ENCODE data around the gene TRABD.

Gene TRABD

GRCh38 chr22:50220603-50221409 lies 35.1 kb downstream of the TRABD start:
- DNase-seq, result no peak

- no peak for DNase-seq
Observed at GRCh38 chr22:50221410-50222300, 35.9 kb downstream of the TRABD start.

- DNase-seq, result no peak
Observed at GRCh38 chr22:50222508-50222907, 36.8 kb downstream of the TRABD start.

GRCh38 chr22:50224071-50224470 lies 38.4 kb downstream of the TRABD start:
- DNase-seq, result no peak

- no peak for DNase-seq
Observed at GRCh38 chr22:50225200-50225969, 39.7 kb downstream of the TRABD start.

GRCh38 chr22:50226063-50226874 lies 40.6 kb downstream of the TRABD start:
- DNase-seq, result no peak

GRCh38 chr22:50226875-50227165 lies 41.1 kb downstream of the TRABD start:
- no peak for DNase-seq

GRCh38 chr22:50227579-50228215 lies 42.0 kb downstream of the TRABD start:
- no peak for DNase-seq

- DNase-seq, result no peak
Observed at GRCh38 chr22:50228366-50228765, 42.7 kb downstream of the TRABD start.

- no peak for DNase-seq
Observed at GRCh38 chr22:50229370-50229769, 43.7 kb downstream of the TRABD start.

- DNase-seq, result no peak
Observed at GRCh38 chr22:50232481-50233151, 46.9 kb downstream of the TRABD start.

GRCh38 chr22:50233223-50233622 lies 47.5 kb downstream of the TRABD start:
- no peak for DNase-seq

GRCh38 chr22:50236731-50237409 lies 51.2 kb downstream of the TRABD start:
- DNase-seq, result no peak

GRCh38 chr22:50238755-50239154 lies 53.0 kb downstream of the TRABD start:
- DNase-seq, result no peak

GRCh38 chr22:50242406-50242949 lies 56.8 kb downstream of the TRABD start:
- DNase-seq, result no peak

GRCh38 chr22:50243685-50244419 lies 58.1 kb downstream of the TRABD start:
- no peak for DNase-seq

- peak; percentile 79 for DNase-seq
Observed at GRCh38 chr22:50244420-50245213, 58.9 kb downstream of the TRABD start, which contains the start of gene TUBGCP6. TUBGCP6 (minus strand) TSS chr22:50245023; CDS start chr22:50244459, 564 bp downstream.

- DNase-seq, result no peak
Observed at GRCh38 chr22:50245214-50246072, 59.7 kb downstream of the TRABD start.
